IPS-20b (cell line): ENCODE results near the gene KIR2DL3.
"Not testable (repeated sequence)": the region's sequence is repeated elsewhere in the genome, so short reads cannot be mapped to it uniquely, and the experiment has no call there.

Source experiments
- H3K27ac ChIP-seq: one replicate; pipeline ENCODE4 v1.5.1; 2013; ENCODE audit warnings: low read length
- H3K27me3 ChIP-seq: 2 replicates; pipeline ENCODE4 v1.6.1; 2013; ENCODE audit warnings: mild to moderate bottlenecking, low read length, inconsistent platforms; ENCODE audit not compliant: insufficient read depth
- H3K36me3 ChIP-seq: 2 replicates; pipeline ENCODE4 v1.6.1; 2013; ENCODE audit warnings: low read depth, mild to moderate bottlenecking, inconsistent platforms, low read length, moderate library complexity; ENCODE audit not compliant: insufficient read depth
- H3K4me1 ChIP-seq: 2 replicates; pipeline ENCODE4 v1.6.1; 2013; ENCODE audit warnings: mild to moderate bottlenecking, control low read depth, inconsistent platforms, low read length, moderate library complexity; ENCODE audit not compliant: insufficient read depth
- H3K4me3 ChIP-seq: 2 replicates; pipeline ENCODE4 v1.5.1; 2013; ENCODE audit warnings: mild to moderate bottlenecking, low read length, inconsistent platforms
- H3K9ac ChIP-seq: 2 replicates; pipeline ENCODE4 v1.6.1; 2013; ENCODE audit warnings: low read depth, mild to moderate bottlenecking, inconsistent platforms, low read length, moderate library complexity
- H3K9me3 ChIP-seq: 2 replicates; pipeline ENCODE4 v1.6.1; 2013; ENCODE audit warnings: mild to moderate bottlenecking, low read depth, low read length, inconsistent platforms; ENCODE audit not compliant: insufficient read depth

Gene KIR2DL3

DNA sequence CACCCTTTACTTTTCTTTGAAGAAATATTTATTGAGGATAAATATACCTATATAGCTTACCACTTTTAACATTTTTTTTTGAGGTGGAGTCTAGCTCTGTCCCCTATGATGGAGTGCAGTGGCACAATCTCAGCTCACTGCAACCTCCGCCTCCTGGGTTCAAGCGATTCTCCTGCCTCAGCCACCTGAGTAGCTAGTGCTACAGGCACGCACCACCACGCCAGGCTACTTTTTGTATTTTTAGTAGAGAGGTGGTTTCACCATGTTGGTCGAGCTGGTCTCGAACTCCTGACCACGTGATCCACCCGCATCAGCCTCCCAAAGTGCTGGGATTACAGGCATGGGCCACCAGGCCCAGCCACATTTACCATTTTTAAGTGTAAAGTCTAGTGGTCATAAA is 37.5 kb downstream of the KIR2DL3 start:
- H3K36me3 ChIP-seq, H3K27me3 ChIP-seq, H3K27ac ChIP-seq, H3K4me1 ChIP-seq, H3K4me3 ChIP-seq, H3K9ac ChIP-seq: not testable (repeated sequence)
- H3K9me3 ChIP-seq, result peaks cover 61% of the 10 kb centered on the region

DNA sequence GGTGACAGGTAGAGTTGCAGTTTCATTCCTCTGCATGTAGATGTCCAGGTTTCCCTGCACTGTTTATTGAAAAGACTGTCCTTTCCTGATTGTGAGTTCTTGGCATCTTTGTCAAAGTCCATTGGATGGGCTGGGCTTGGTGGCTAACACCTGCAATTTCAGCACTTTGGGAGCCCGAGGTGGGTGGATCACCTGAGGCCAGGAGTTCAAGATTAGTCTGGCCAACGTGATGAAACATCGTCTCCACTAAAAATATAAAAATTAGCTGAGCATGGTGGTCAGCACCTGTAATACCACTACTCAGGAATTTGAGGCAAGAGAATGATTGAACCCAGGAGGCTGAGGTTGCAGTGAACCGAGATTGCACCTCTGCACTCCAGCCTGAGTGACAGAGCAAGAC is 39.5 kb downstream of the KIR2DL3 start:
- H3K27ac ChIP-seq, H3K4me1 ChIP-seq, H3K36me3 ChIP-seq, H3K27me3 ChIP-seq, H3K9ac ChIP-seq, H3K4me3 ChIP-seq: not testable (repeated sequence)
- peaks cover 52% of the 10 kb centered on the region for H3K9me3 ChIP-seq

DNA sequence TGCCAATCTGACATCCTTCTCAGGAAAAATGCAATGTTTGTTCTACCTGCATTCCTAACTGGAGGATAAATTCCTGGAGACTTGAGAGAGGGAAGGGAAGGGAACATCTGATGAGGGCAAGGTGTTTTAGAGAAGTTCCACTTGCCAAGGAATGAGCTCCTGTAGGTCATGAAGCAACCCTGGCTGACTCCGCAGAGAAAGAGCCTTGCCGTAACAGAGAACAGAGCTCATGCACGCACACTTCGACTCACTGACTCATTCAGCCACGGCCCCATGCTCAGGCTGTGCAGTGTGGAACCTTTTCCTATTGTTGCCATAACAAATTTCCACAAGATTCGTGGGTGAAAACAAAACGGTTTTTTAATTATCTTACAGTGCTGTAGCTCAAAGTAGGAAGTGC is 40.6 kb downstream of the KIR2DL3 start:
- H3K27me3 ChIP-seq, H3K9ac ChIP-seq, H3K4me3 ChIP-seq, H3K4me1 ChIP-seq, H3K27ac ChIP-seq, H3K36me3 ChIP-seq: not testable (repeated sequence)
- peaks cover 49% of the 10 kb centered on the region for H3K9me3 ChIP-seq

DNA sequence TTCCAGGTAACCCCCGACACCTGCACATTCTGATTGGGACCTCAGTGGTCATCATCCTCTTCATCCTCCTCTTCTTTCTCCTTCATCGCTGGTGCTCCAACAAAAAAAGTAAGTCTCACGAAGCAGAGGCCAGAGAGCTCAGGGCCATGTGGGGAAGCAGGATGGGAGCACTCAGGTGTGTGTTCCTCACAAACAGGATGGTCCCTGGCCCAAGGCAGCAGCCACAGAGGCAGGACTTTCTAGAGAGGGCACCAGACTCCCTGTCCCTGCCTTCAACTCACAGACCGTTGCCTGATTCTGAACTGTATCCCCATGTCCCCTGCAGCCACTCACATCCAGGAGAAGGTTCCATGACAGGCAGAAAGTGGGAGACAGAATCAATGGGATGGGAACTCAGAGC is 44.6 kb downstream of the KIR2DL3 start:
- H3K36me3 ChIP-seq, H3K9ac ChIP-seq, H3K27ac ChIP-seq, H3K4me3 ChIP-seq, H3K27me3 ChIP-seq, H3K4me1 ChIP-seq: not testable (repeated sequence)
- peaks cover 50% of the 10 kb centered on the region for H3K9me3 ChIP-seq

DNA sequence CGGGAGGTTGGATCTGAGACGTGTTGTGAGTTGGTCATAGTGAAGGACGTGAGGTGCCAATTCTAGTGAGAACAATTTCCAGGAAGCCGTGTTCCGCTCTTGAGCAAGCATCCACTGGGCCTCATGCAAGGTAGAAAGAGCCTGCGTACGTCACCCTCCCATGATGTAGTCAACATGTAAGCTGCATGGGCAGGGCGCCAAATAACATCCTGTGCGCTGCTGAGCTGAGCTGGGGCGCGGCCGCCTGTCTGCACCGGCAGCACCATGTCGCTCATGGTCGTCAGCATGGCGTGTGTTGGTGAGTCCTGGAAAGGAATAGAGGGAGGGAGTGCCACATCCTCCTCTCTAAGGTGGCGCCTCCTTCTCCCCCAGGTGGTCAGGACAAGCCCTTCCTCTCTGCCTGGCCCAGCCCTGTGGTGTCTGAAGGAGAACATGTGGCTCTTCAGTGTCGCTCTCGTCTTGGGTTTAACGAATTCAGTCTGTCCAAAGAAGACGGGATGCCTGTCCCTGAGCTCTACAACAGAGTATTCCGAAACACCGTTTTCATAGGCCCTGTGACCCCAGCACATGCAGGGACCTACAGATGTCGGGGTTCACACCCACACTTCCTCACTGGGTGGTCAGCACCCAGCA is 47.9 kb downstream of the KIR2DL3 start:
- H3K9ac ChIP-seq, H3K4me3 ChIP-seq, H3K4me1 ChIP-seq, H3K27me3 ChIP-seq, H3K27ac ChIP-seq, H3K36me3 ChIP-seq: not testable (repeated sequence)
- peaks cover 72% of the 10 kb centered on the region for H3K9me3 ChIP-seq

DNA sequence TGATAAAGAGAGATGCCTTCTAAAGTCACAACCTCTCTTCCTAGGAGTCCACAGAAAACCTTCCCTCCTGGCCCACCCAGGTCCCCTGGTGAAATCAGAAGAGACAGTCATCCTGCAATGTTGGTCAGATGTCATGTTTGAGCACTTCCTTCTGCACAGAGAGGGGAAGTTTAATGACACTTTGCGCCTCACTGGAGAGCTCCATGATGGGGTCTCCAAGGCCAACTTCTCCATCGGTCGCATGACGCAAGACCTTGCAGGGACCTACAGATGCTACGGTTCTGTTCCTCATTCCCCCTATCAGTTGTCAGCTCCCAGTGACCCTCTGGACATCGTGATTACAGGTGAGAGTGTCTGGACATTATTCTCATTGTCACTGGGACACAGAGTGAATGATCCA is 49.8 kb downstream of the KIR2DL3 start:
- peaks cover 72% of the 10 kb centered on the region for H3K9me3 ChIP-seq
- not testable (repeated sequence) for H3K27ac ChIP-seq, H3K9ac ChIP-seq

DNA sequence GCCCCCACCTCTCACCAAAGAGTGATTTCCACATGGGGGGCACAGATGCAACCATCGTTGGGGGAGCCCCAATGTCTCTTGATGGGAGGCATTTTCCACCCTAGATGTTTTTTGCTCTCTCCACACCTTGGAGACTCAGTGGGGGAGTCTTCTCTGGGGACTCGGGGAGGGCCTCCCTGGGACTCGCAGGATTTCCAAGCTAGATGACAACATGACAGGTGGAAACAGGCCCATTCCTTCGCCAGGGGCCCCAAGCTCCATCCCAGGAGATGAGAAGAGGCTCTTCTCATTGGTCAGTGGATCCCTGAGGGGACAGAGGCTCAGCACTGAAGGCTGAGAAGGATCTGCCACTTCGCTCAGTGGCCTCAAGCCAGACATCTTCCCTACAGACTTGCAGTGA is 52.4 kb downstream of the KIR2DL3 start:
- Histone ChIP-seq H3K9me3 (peaks cover 61% of the 10 kb centered on the region), H3K9ac (no peak overlapping the region), H3K27ac (no peak overlapping the region), H3K36me3 (no peaks in the 10 kb centered on the region), H3K4me3 (no peak overlapping the region), H3K27me3 (no peaks in the 10 kb centered on the region), H3K4me1 (no peaks in the 10 kb centered on the region)

More for the DNA sequence above, 49.8 kb downstream of the KIR2DL3 start:
- H3K27me3 ChIP-seq, H3K36me3 ChIP-seq, H3K4me1 ChIP-seq, H3K4me3 ChIP-seq: not testable (repeated sequence)

DNA sequence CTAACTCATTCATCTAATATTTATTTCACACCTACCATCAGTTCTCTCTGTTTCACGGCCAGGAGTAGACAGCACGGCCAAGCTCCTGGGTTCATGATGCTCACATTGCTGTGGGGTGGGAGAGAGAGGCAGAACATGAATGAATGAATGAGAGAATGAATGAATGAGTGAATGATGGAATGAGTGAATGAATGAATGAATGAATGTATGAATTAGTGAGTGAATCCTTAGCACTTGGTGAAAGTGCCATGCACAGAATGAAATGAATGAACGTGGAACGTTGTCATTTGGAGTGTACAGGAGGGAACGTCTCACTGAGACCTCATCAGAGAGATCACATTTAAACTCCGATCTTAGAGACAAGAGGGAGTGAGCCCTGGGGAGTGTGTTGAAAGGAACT is 53.2 kb downstream of the KIR2DL3 start:
- Histone ChIP-seq H3K4me3 (no peak overlapping the region), H3K27me3 (no peaks in the 10 kb centered on the region), H3K9me3 (peaks cover 54% of the 10 kb centered on the region), H3K9ac (no peak overlapping the region), H3K27ac (no peak overlapping the region), H3K4me1 (no peaks in the 10 kb centered on the region), H3K36me3 (no peaks in the 10 kb centered on the region)

DNA sequence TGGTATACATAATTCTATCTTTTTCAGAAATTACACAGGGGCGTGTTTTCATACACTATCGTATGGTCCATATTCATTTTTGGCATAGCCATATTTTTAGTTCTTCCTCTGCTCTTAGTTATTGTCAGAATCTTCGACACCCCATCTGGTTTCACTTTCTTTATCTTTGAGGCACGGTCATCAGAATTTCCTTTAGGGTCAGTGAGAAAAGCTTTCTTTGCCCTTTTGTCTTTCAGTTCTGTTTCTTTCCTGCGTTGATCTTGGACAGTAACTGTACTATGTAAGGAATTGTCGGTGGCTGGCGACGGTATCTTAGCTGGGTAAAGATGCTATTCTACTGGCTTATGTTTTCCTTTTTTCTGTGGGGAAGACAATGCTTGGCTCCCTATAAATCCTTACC is 54.5 kb downstream of the KIR2DL3 start:
- Histone ChIP-seq H3K27me3 (no peaks in the 10 kb centered on the region), H3K4me1 (no peaks in the 10 kb centered on the region), H3K4me3 (no peak overlapping the region), H3K27ac (no peak overlapping the region), H3K9me3 (peaks cover 44% of the 10 kb centered on the region), H3K9ac (no peak overlapping the region), H3K36me3 (no peaks in the 10 kb centered on the region)

DNA sequence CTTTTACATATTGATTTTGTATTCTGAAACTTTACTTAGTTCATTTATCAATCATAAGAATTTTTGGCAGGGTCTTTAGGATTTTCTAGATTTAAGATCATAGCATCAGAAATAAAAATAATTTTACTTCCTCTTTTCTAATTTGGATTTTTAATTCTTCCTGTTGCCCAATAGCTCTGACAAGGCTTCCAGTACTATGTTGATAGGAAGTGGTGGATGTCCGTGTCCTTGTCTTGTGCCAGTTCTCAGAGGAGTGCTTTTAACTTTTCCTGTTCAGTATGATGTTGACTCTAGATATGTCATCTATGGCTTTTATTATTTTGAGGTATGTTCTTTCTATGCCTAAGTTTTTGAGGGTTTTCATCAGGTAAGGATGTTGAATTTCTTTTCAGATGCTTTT is 57.4 kb downstream of the KIR2DL3 start:
- no peaks in the 10 kb centered on the region for H3K27me3 ChIP-seq
- H3K27ac ChIP-seq, result no peak overlapping the region
- no peaks in the 10 kb centered on the region for H3K4me1 ChIP-seq
- H3K9ac ChIP-seq, result no peak overlapping the region
- no peak overlapping the region for H3K4me3 ChIP-seq
- H3K9me3 ChIP-seq, result peaks cover 16% of the 10 kb centered on the region
- H3K36me3 ChIP-seq, result no peaks in the 10 kb centered on the region
